ENCODE measurements around the gene TPST1. TPM values are rescaled to one million over a fixed set of nuclear protein-coding genes. Genes with fewer than 3 reads are reported as not detected.

TPST1 gene
- total and polyA plus RNA-seq, 9 of the 15 experiments (the other 6 are each of a cell fraction or from before 2014, with no cell fraction given), result 0.15 to 2.2 (median 0.53) TPM

DNA sequence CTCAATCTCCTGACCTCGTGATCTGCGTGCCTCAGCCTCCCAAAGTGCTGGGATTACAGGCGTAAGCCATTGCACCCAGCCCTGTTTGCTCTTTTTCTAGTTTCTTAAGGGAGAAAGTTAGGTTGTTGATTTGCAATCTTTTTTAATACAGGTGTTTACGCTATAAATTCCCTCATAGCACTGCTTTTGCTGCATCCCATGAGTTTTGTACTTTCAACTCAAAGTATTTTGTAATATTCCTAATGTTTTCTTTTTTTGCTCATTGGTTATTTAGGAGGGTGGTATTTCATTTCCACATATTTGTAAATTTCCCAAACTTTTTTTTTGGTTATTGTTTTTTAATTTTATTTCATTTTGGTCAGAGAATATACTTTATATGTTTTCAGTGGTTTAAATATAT is 11.6 kb downstream of the TPST1 start:
- H3K9me1 ChIP-seq (ENCODE audit: control insufficient read depth, insufficient read depth, low read length), result no peaks in the 10 kb centered on the region
- H2AFZ ChIP-seq (ENCODE audit: low read depth, low read length), result no peak overlapping the region
- DNase-seq (ENCODE audit: extremely low read depth in 1 of 4, low spot score in 3 of 4) (no peak), FAIRE-seq (no peak), ATAC-seq (no peak)
- intact Hi-C loops (cut with micrococcal nuclease) (no loop called here), in situ Hi-C loops (cut with MboI) (no loop called here)
- H3K27ac ChIP-seq (ENCODE audit: extremely low read depth, low read depth, low read length), result no peak overlapping the region
- H3K79me2 ChIP-seq (ENCODE audit: control insufficient read depth, insufficient read depth, low read length), result no peaks in the 10 kb centered on the region
- no peaks in the 10 kb centered on the region for H3K4me1 ChIP-seq (replicated peaks in 1 of 2; ENCODE audit: control insufficient read depth in 2 of 2, insufficient read depth in 2 of 2, low read length in 2 of 2)
- POLR2A ChIA-PET, result no interaction called here
- 22% methylated on average over 4 of the region's 4 CpGs for WGBS (ENCODE audit: insufficient coverage, low coverage, missing lambda C conversion rate)
- no peak overlapping the region for H3K4me3 ChIP-seq
- TF ChIP-seq PURB (CRISPR knock-in tag; IDR thresholded peaks at IDR 0.05; ENCODE audit: low read depth) (no peak), ETV5 (CRISPR knock-in tag; IDR thresholded peaks at IDR 0.05; ENCODE audit: low read depth) (no peak), SETDB1 (IDR thresholded peaks at IDR 0.05; ENCODE audit: low read length) (no peak), E2F3 (CRISPR knock-in tag; IDR thresholded peaks at IDR 0.05) (no peak), RNF2 (IDR thresholded peaks at IDR 0.05) (no peak), FOXO4 (CRISPR knock-in tag; IDR thresholded peaks at IDR 0.05) (no peak), MXD1 (CRISPR knock-in tag; IDR thresholded peaks at IDR 0.05; ENCODE audit: borderline replicate concordance, poor library complexity, severe bottlenecking) (no peak), ZNF3 (CRISPR knock-in tag; IDR thresholded peaks at IDR 0.05) (no peak), HEY1 (CRISPR knock-in tag; IDR thresholded peaks at IDR 0.05; ENCODE audit: borderline replicate concordance) (no peak), DNMT1 (IDR thresholded peaks at IDR 0.05) (no peak), MITF (IDR thresholded peaks at IDR 0.05) (no peak), ZBED1 (IDR thresholded peaks at IDR 0.05) (no peak), ZNF75A (CRISPR knock-in tag; IDR thresholded peaks at IDR 0.05) (no peak), POLR2AphosphoS2 (IDR thresholded peaks at IDR 0.05; ENCODE audit: low read length) (no peak), CBX8 (IDR thresholded peaks at IDR 0.05; ENCODE audit: borderline replicate concordance, extremely low read depth, low read depth, low read length, poor library complexity, severe bottlenecking) (no peak)
- TF ChIP-seq, protein P1, sequence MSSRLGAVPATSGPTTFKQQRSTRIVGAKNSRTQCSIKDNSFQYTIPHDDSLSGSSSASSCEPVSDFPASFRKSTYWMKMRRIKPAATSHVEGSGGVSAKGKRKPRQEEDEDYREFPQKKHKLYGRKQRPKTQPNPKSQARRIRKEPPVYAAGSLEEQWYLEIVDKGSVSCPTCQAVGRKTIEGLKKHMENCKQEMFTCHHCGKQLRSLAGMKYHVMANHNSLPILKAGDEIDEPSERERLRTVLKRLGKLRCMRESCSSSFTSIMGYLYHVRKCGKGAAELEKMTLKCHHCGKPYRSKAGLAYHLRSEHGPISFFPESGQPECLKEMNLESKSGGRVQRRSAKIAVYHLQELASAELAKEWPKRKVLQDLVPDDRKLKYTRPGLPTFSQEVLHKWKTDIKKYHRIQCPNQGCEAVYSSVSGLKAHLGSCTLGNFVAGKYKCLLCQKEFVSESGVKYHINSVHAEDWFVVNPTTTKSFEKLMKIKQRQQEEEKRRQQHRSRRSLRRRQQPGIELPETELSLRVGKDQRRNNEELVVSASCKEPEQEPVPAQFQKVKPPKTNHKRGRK (tag; IDR thresholded peaks at IDR 0.05), result no peak
- TF ChIP-seq, protein P2, sequence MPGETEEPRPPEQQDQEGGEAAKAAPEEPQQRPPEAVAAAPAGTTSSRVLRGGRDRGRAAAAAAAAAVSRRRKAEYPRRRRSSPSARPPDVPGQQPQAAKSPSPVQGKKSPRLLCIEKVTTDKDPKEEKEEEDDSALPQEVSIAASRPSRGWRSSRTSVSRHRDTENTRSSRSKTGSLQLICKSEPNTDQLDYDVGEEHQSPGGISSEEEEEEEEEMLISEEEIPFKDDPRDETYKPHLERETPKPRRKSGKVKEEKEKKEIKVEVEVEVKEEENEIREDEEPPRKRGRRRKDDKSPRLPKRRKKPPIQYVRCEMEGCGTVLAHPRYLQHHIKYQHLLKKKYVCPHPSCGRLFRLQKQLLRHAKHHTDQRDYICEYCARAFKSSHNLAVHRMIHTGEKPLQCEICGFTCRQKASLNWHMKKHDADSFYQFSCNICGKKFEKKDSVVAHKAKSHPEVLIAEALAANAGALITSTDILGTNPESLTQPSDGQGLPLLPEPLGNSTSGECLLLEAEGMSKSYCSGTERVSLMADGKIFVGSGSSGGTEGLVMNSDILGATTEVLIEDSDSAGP (CRISPR knock-in tag; IDR thresholded peaks at IDR 0.05), result no peak
- no peak overlapping the region for H3K9ac ChIP-seq (ENCODE audit: insufficient read depth in 1 of 2, low read depth in 2 of 2, low read length in 2 of 2)
- H3K36me3 ChIP-seq (ENCODE audit: control insufficient read depth, insufficient read depth, low read length), result no peaks in the 10 kb centered on the region
- H3K27me3 ChIP-seq (ENCODE audit: control insufficient read depth in 2 of 2, insufficient read depth in 2 of 2, low read length in 2 of 2), result peaks cover 9 to 10% of the 10 kb centered on the region in 2 experiments
- CTCF ChIA-PET (ENCODE audit: low intra/inter-chr PET ratio), result no interaction called here
- H3K9me3 ChIP-seq (replicated peaks; ENCODE audit: control insufficient read depth, insufficient read depth, low read depth, low read length), result no peaks in the 10 kb centered on the region
- no TSS peak for BruUV-seq (replicated peaks)
- no peak overlapping the region for H3K4me2 ChIP-seq (ENCODE audit: insufficient read depth, low read length)
- H4K20me1 ChIP-seq (replicated peaks; ENCODE audit: control insufficient read depth, insufficient read depth, low read length), result no peaks in the 10 kb centered on the region

Measured in K562 (cell line).